K562 (cell line): ENCODE data around the gene CFAP251. TPM values are rescaled to one million over a fixed set of nuclear protein-coding genes. Genes with fewer than 3 reads are reported as not detected.

ENCODE experiments used
- ATF7 ChIP-seq: fragments of 450-650 bp; IDR thresholded peaks from 2 replicates; pipeline ENCODE4 v1.7.1; 2014; ENCODE audit warnings: mild to moderate bottlenecking, moderate library complexity
- BRD4 ChIP-seq: fragments of 200-600 bp; sonication (generic); IDR thresholded peaks from 2 replicates; pipeline ENCODE4 v1.6.1; 2017; ENCODE audit warnings: inconsistent platforms
- CSDE1 ChIP-seq, 2 experiments: fragments of 450-650 bp; IDR thresholded peaks; 2 replicates each; pipeline ENCODE4 v1.6.1; 2016; ENCODE audit warnings: mild to moderate bottlenecking in 1 of 2
- EHMT2 ChIP-seq: fragments of 450-650 bp; IDR thresholded peaks from 2 replicates; pipeline ENCODE4 v1.6.1; 2018; ENCODE audit warnings: antibody characterized with exemption
- ELF4 ChIP-seq: fragments of 450-650 bp; formaldehyde crosslinking; IDR thresholded peaks from 2 replicates; pipeline ENCODE4 v1.4.0; 2022; ENCODE audit warnings: missing genetic modification characterization
- GATA2 ChIP-seq: sonication (generic); formaldehyde crosslinking; IDR thresholded peaks from 2 replicates; pipeline ENCODE4 v1.4.0; 2020; ENCODE audit warnings: mild to moderate bottlenecking, missing genetic modification reagents
- HMGN3 ChIP-seq: IDR thresholded peaks from 2 replicates; pipeline ENCODE4 v1.6.1; 2011; ENCODE audit warnings: borderline replicate concordance, low read depth, mild to moderate bottlenecking, mixed read lengths, low read length; ENCODE audit not compliant: insufficient read length; ENCODE audit errors: extremely low read depth
- JUNB ChIP-seq: fragments of 450-650 bp; formaldehyde crosslinking; conservative IDR thresholded peaks from 2 replicates; pipeline ENCODE4 v1.4.0; 2020; ENCODE audit warnings: mild to moderate bottlenecking
- KLF13 ChIP-seq: fragments of 450-650 bp; IDR thresholded peaks from 2 replicates; pipeline ENCODE4 v1.6.1; 2016; ENCODE audit warnings: missing genetic modification characterization, low read depth, mild to moderate bottlenecking, missing compliant biosample characterization, moderate library complexity, borderline replicate concordance
- PHF21A ChIP-seq: fragments of 450-650 bp; IDR thresholded peaks from 2 replicates; pipeline ENCODE4 v1.6.1; 2017; ENCODE audit warnings: low read depth, borderline replicate concordance
- POLR2AphosphoS2 ChIP-seq: IDR thresholded peaks from 2 replicates; pipeline ENCODE4 v1.6.1; 2012; ENCODE audit warnings: low read length, improper control_type of control experiment
- POLR2B ChIP-seq: fragments of 450-650 bp; IDR thresholded peaks from 2 replicates; pipeline ENCODE4 v1.6.1; 2018; ENCODE audit warnings: low read depth; ENCODE audit not compliant: partially characterized antibody
- PRMT5 ChIP-seq: sonication (generic); formaldehyde crosslinking; IDR thresholded peaks from 2 replicates; pipeline ENCODE4 v1.5.0; 2020; ENCODE audit warnings: missing genetic modification reagents
- RBBP5 ChIP-seq: fragments of 200-600 bp; sonication (generic); IDR thresholded peaks from 2 replicates; pipeline ENCODE4 v1.6.1; 2012; ENCODE audit warnings: borderline replicate concordance, mild to moderate bottlenecking, low read length, control low read depth, inconsistent platforms; ENCODE audit not compliant: insufficient read depth, poor library complexity, severe bottlenecking
- RBM15 ChIP-seq: fragments of 200-400 bp; formaldehyde crosslinking; IDR thresholded peaks from 2 replicates; pipeline ENCODE4 v1.6.1; 2018; ENCODE audit warnings: mild to moderate bottlenecking, low read length, moderate library complexity; ENCODE audit not compliant: insufficient read depth
- SREBF1 ChIP-seq: fragments of 150-350 bp; IDR thresholded peaks from 2 replicates; pipeline ENCODE4 v1.6.1; 2014; ENCODE audit warnings: antibody characterized with exemption, low read depth, low read length, borderline replicate concordance
- STAT5B ChIP-seq: fragments of 250-450 bp; sonication (Bioruptor Pico); IDR thresholded peaks from 2 replicates; pipeline ENCODE4 v1.8.0; 2021; ENCODE audit warnings: mild to moderate bottlenecking, inconsistent platforms
- TEAD2 ChIP-seq: fragments of 450-650 bp; IDR thresholded peaks from 2 replicates; pipeline ENCODE4 v1.6.1; 2016; ENCODE audit warnings: missing genetic modification characterization, control low read depth, missing compliant biosample characterization
- ZKSCAN8 ChIP-seq: fragments of 200-800 bp; sonication (Bioruptor generic); IDR thresholded peaks from 2 replicates; pipeline ENCODE4 v1.6.1; 2016; ENCODE audit warnings: missing genetic modification characterization, missing compliant biosample characterization
- ZNF23 ChIP-seq: fragments of 250-450 bp; sonication (Bioruptor Pico); IDR thresholded peaks from 2 replicates; pipeline ENCODE4 v1.4.0; 2020; ENCODE audit warnings: mild to moderate bottlenecking
- ZNF764 ChIP-seq: fragments of 250-450 bp; sonication (Bioruptor Pico); IDR thresholded peaks from 2 replicates; pipeline ENCODE4 v1.4.0; 2020; ENCODE audit warnings: low read depth, mild to moderate bottlenecking, moderate library complexity
- polyA plus RNA-seq, 8 experiments: library from polyadenylated mRNA; depleted of rRNA in 4 of 8; stranded (reverse) in 5 of 8; unstranded in 3 of 8; fragments of >200 nt; fragmentation: Nextera tagmentation in 2 of 8; fragmentation: Illumina TruSeq in 1 of 8; extraction: Ambion mirVana in 2 of 8; extraction: Trizol in 1 of 8; gene quantifications; 2 replicates each; pipeline versions ENCODE4 v1.2.1 to v1.2.3, GENCODE V29; 2011 to 2014; ENCODE audit warnings: inconsistent platforms in 1 of 8, missing spikeins in 1 of 8
- total RNA-seq, 7 experiments: library from RNA; depleted of rRNA in 6 of 7; stranded (reverse); fragments of >200 nt in 6 of 7; fragmentation: Illumina TruSeq in 2 of 7; extraction: Trizol in 2 of 7; gene quantifications; 2 replicates each; pipeline versions ENCODE4 v1.2.1 to v1.2.3, GENCODE V29; 2011 to 2021; ENCODE audit warnings: low replicate concordance in 1 of 7
- TF ChIP-seq, protein P1 (sequence below): fragments of 250-450 bp; sonication (Bioruptor Pico); IDR thresholded peaks from 2 replicates; pipeline ENCODE4 v1.8.0; 2021; ENCODE audit warnings: borderline replicate concordance, mild to moderate bottlenecking, moderate library complexity; ENCODE audit not compliant: poor library complexity, severe bottlenecking

CFAP251 gene
- total and polyA plus RNA-seq, 9 of the 15 experiments (the other 6 are each of a cell fraction or from before 2014, with no cell fraction given): 16.6 to 31.0 (median 19.1) TPM

DNA sequence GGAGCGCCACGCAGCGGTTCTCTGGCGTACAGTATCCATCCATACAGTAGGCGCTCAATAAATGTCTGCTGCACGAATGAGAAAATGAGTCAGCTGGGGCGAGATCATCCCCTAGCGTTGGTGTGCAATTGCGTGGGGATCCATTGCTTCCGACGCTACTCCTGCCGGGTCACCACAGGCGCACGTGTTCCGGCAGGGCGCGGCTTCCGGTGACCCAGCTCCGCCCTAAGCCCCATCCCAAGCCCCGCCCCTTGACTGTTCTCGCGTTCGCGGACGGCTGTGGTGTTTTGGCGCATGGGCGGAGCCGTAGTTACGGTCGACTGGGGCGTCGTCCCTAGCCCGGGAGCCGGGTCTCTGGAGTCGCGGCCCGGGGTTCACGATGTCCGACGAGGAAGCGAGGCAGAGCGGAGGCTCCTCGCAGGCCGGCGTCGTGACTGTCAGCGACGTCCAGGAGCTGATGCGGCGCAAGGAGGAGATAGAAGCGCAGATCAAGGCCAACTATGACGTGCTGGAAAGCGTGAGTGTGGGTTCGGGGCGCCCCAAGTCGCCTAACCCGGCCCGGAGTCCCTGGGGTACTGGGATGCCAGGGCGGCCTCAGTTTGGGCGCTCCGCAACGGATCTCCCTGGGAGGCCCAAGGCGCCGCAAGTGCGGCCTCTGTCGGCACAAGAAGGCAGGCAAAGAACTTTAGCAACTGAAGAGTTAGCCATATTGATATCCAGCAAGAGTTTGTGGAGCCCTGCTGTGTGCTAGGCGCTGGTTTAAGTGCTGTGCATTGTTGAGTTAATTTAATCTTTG, 29.7 kb upstream of the CFAP251 start, which contains the start of gene PSMD9 (continued):
- TF ChIP-seq ELF4 (CRISPR knock-in tag) (no peak), GATA2 (CRISPR knock-in tag) (no peak), PRMT5 (CRISPR knock-in tag) (0 out of 2 replicates have a peak, but pooled peaks have one; percentile 40), POLR2B (peak; percentile 85), JUNB (CRISPR knock-in tag) (peak; percentile 51; the same call in 1 of the 2 replicates), RBM15 (no peak), STAT5B (CRISPR knock-in tag) (no peak), TEAD2 (no peak), RBBP5 (peak; percentile 81), SREBF1 (0 out of 2 replicates have a peak, but pooled peaks have one; percentile 16), ZNF764 (CRISPR knock-in tag) (no peak), POLR2AphosphoS2 (no peak), HMGN3 (peak; percentile 98), ATF7 (peak; percentile 96), KLF13 (tag) (peak; percentile 60; the same call in 1 of the 2 replicates), PHF21A (no peak), BRD4 (0 out of 2 replicates have a peak, but pooled peaks have one; percentile 42), ZNF23 (CRISPR knock-in tag) (no peak), ZKSCAN8 (CRISPR knock-in tag) (peak; percentile 100), EHMT2 (peak; percentile 58), CSDE1 (IDR thresholded peaks at IDR 0.05) (no peak)
- TF ChIP-seq, protein P1, sequence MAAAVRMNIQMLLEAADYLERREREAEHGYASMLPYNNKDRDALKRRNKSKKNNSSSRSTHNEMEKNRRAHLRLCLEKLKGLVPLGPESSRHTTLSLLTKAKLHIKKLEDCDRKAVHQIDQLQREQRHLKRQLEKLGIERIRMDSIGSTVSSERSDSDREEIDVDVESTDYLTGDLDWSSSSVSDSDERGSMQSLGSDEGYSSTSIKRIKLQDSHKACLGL (CRISPR knock-in tag): peak; percentile 37
